ENCODE measurements around the gene TMEM222. TPM values are rescaled to one million over a fixed set of nuclear protein-coding genes. Genes with fewer than 3 reads are reported as not detected.

Gene TMEM222
- total RNA-seq, 4 donors from 2014 or later = 20.0 to 33.0 (median 27.1) TPM

DNA sequence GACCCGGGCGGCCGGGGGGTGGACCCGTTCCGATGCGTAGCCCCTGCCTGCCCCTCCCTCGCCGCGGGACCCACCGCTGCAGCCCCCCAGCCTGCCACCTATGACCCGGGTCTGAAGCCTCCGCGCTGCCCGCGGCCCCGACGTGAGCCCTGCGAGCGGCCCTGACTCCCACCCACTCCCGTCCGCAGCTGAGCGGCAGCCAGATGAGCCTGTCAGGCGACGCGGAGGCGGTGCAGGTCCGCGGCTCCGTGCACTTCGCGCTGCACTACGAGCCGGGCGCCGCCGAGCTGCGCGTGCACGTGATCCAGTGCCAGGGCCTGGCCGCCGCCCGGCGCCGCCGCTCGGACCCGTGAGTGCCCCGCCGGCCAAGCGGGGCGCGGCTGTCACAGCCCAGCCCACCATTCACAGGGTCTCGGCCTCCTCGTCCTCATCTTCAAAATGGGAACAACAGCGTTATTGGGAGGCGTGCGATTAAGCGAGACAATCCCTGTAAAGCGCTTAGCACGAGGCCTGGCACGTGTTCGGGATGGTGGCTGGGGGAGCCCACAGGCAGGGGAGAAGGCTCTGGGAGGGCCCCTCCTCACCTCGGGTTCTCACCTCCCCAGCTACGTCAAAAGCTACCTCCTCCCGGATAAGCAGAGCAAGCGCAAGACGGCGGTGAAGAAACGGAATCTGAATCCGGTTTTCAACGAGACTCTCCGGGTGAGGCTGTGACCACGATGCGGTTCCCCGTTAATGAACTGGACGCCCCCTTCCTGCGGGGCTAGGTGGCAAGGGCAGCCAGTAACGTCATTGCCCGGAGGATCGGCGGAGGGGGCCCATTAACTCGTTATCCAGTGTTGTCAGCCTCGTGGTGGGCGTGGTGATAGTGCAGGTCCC lies 28.1 kb downstream of the TMEM222 start:
- intact Hi-C loops (cut with DNase I) = no loop called here
- 42 to 43% methylated on average over 6 to 43 of the region's 84 CpGs for WGBS, 2 donors
- no peak for DNase-seq

DNA sequence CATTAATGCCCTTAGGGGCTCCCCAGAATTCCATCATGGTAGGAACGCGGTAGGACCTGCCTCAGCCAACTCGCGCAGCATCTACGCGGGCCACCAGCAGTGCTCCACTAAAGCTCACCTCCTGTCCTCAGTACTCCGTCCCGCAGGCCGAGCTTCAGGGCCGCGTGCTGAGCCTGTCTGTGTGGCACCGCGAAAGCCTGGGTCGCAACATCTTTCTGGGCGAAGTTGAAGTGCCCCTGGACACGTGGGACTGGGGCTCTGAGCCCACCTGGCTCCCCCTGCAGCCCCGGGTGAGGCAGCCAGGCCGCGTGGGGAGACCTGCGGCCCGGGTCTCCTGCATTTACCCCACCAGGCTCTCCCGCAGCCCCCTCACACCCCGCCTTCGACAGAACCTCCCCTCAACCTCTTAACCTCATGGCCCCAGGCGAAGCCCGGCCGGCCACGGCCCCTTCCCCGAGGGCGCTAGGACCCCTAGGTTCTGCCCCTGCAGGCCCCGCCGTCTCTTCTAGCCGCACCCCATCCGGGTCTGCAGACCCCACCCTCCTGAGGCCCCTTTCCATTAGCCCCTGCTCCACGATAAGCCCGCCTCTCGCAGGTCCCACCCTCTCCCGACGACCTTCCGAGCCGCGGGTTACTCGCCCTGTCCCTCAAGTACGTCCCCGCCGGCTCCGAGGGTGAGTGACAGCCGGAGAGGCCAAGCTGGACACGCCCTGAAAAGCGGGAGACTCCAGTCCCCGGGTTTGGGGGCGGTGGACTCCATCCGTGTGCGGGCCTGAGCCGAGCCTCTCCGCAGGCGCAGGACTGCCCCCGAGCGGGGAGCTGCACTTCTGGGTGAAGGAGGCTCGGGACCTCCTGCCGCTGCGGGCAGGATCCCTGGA lies 28.9 kb downstream of the TMEM222 start:
- Histone ChIP-seq H3K4me1 (peaks cover 26 to 62% (median 36%) of the 10 kb centered on the region in 3 donors), H3K27me3 (peaks cover 0 to 5% (median 0%) of the 10 kb centered on the region in 4 donors), H3K9me3 (no peaks in the 10 kb centered on the region), H3K4me3 (peak overlapping the region in 3 of 4 donors; percentile 20 to 66 (median 46)), H3K27ac (peak overlapping the region; percentile 52 to 98 (median 63)), H3K36me3 (peaks cover 10 to 65% (median 15%) of the 10 kb centered on the region in 3 donors)
- TF ChIP-seq, protein P1, sequence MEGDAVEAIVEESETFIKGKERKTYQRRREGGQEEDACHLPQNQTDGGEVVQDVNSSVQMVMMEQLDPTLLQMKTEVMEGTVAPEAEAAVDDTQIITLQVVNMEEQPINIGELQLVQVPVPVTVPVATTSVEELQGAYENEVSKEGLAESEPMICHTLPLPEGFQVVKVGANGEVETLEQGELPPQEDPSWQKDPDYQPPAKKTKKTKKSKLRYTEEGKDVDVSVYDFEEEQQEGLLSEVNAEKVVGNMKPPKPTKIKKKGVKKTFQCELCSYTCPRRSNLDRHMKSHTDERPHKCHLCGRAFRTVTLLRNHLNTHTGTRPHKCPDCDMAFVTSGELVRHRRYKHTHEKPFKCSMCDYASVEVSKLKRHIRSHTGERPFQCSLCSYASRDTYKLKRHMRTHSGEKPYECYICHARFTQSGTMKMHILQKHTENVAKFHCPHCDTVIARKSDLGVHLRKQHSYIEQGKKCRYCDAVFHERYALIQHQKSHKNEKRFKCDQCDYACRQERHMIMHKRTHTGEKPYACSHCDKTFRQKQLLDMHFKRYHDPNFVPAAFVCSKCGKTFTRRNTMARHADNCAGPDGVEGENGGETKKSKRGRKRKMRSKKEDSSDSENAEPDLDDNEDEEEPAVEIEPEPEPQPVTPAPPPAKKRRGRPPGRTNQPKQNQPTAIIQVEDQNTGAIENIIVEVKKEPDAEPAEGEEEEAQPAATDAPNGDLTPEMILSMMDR (IDR thresholded peaks at IDR 0.05) = no peak
- no peak for TF ChIP-seq POLR2A (IDR thresholded peaks at IDR 0.05)
- intact Hi-C loops (cut with DNase I) = no loop called here
- no peak for DNase-seq
- 30 to 63% methylated on average over 2 to 31 of the region's 62 CpGs for WGBS, 2 donors

More for the DNA sequence above, 28.1 kb downstream of the TMEM222 start:
- H3K27me3 ChIP-seq = peaks cover 0 to 5% (median 0%) of the 10 kb centered on the region in 4 donors
- H3K36me3 ChIP-seq = peaks cover 2 to 65% (median 6%) of the 10 kb centered on the region in 3 donors
- peak overlapping the region; percentile 19 to 66 (median 42) for H3K4me3 ChIP-seq
- H3K4me1 ChIP-seq = peaks cover 26 to 71% (median 36%) of the 10 kb centered on the region in 3 donors
- H3K27ac ChIP-seq = peak overlapping the region; percentile 74 to 98 (median 80)
- peak in 1 of 4 donors; percentile 13 for TF ChIP-seq POLR2A (IDR thresholded peaks at IDR 0.05)
- TF ChIP-seq, protein P1 (IDR thresholded peaks at IDR 0.05) = peak in 1 of 6 experiments; percentile 1
- no peaks in the 10 kb centered on the region for H3K9me3 ChIP-seq

DNA sequence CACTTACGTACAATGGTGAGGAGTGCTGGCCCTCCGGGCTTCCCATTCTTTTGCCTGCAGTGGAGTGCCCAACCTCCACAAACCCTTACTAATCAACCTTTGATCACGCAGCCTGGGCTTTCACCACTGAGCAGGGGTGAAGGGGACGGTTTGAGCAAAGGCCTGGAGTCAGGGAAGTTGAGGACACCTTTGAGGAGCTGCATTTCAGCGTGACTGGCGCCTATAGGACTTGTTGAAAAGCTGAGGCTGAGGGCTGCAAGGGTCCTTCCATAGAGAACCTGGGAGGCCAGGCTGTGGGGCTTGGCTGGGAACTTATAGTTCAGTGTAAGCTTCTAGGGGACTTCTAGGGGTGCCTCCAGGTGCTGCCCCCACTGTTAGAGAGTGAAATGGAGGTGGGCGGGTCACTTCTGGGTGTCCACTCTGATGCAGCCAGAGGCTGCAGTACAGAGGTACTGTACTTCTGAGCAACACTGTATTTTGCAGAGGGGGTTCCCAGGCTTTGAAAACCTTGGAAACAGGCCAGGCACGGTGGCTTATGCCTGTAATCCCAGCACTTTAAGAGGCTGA lies 29.7 kb downstream of the TMEM222 start:
- Histone ChIP-seq H3K4me1 (peaks cover 28 to 62% (median 36%) of the 10 kb centered on the region in 3 donors), H3K4me3 (peak overlapping the region in 1 of 4 donors; percentile 27), H3K27me3 (peaks cover 0 to 5% (median 0%) of the 10 kb centered on the region in 4 donors), H3K27ac (peak overlapping the region; percentile 52 to 98 (median 63)), H3K36me3 (peaks cover 18 to 65% (median 20%) of the 10 kb centered on the region in 3 donors), H3K9me3 (no peaks in the 10 kb centered on the region)
- intact Hi-C loops (cut with DNase I) = no loop called here
- TF ChIP-seq, protein P1 (IDR thresholded peaks at IDR 0.05) = no peak
- TF ChIP-seq POLR2A (IDR thresholded peaks at IDR 0.05) = no peak
- no peak for DNase-seq
- 63 to 100% methylated on average over 1 to 5 of the region's 8 CpGs for WGBS, 2 donors

DNA sequence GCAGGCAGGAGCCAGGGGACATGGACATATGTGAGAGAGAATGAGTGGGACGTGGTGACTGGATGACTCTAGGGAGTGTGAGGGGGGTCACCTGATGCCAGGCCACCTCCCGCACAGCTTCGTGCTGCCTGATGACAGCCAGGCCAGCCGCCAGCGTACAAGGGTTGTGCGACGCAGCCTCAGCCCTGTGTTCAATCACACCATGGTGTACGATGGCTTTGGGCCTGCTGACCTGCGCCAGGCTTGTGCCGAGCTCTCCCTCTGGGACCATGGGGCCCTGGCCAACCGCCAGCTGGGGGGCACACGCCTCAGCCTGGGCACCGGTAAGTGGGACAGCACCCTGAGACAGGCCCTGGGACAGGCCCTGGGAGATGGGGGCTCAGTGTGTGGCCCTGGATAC lies 31.2 kb downstream of the TMEM222 start:
- Histone ChIP-seq H3K27me3 (peaks cover 0 to 5% (median 0%) of the 10 kb centered on the region in 4 donors), H3K4me1 (peaks cover 43 to 62% (median 44%) of the 10 kb centered on the region in 3 donors), H3K27ac (no peak overlapping the region), H3K9me3 (no peaks in the 10 kb centered on the region), H3K36me3 (peaks cover 30 to 77% (median 33%) of the 10 kb centered on the region in 3 donors), H3K4me3 (no peak overlapping the region)
- TF ChIP-seq POLR2A (IDR thresholded peaks at IDR 0.05) = no peak
- TF ChIP-seq, protein P1 (IDR thresholded peaks at IDR 0.05) = no peak
- no peak for DNase-seq
- intact Hi-C loops (cut with DNase I) = no loop called here
- WGBS, 2 donors = 60 to 70% methylated on average over 1 to 8 of the region's 13 CpGs
